K562 (cell line): ENCODE measurements around the gene MAD1L1. TPM values are rescaled to one million over a fixed set of nuclear protein-coding genes. Genes with fewer than 3 reads are reported as not detected.
A peak's percentile ranks its signal among the peaks of the same experiment; 100 is the strongest.

ENCODE experiments used
- E2F8 ChIP-seq: fragments of 450-650 bp; IDR thresholded peaks from 2 replicates; pipeline ENCODE4 v1.7.1; 2018; ENCODE audit warnings: mild to moderate bottlenecking, low read depth; ENCODE audit not compliant: partially characterized antibody
- GTF3C2 ChIP-seq: IDR thresholded peaks from 3 replicates; pipeline ENCODE4 v1.6.1; 2011; ENCODE audit warnings: borderline replicate concordance, mild to moderate bottlenecking, moderate library complexity; ENCODE audit not compliant: insufficient read length; ENCODE audit errors: extremely low read depth
- HDAC2 ChIP-seq: fragments of 450-650 bp; IDR thresholded peaks from 2 replicates; pipeline ENCODE4 v1.6.1; 2016; ENCODE audit warnings: mild to moderate bottlenecking
- PYGO2 ChIP-seq: fragments of 450-650 bp; IDR thresholded peaks from 2 replicates; pipeline ENCODE4 v1.6.1; 2016; ENCODE audit warnings: mild to moderate bottlenecking, missing genetic modification characterization, moderate library complexity, missing compliant biosample characterization
- RBBP5 ChIP-seq: fragments of 200-600 bp; sonication (generic); IDR thresholded peaks from 2 replicates; pipeline ENCODE4 v1.6.1; 2012; ENCODE audit warnings: borderline replicate concordance, mild to moderate bottlenecking, low read length, control low read depth, inconsistent platforms; ENCODE audit not compliant: insufficient read depth, poor library complexity, severe bottlenecking
- SIN3A ChIP-seq, 2 experiments: fragments of 150-350 bp in 1 of 2; IDR thresholded peaks; 2 replicates each; pipeline ENCODE4 v1.6.1; 2011 to 2016; ENCODE audit warnings: borderline replicate concordance in 2 of 2, low read depth in 2 of 2, low read length in 2 of 2, mild to moderate bottlenecking in 2 of 2, moderate library complexity in 2 of 2; ENCODE audit not compliant: control insufficient read depth in 1 of 2
- SMAD3 ChIP-seq: fragments of 450-650 bp; formaldehyde crosslinking; conservative IDR thresholded peaks from 2 replicates; pipeline ENCODE4 v1.4.0; 2020; ENCODE audit warnings: mild to moderate bottlenecking
- TEAD4 ChIP-seq, 2 experiments: sonication (generic) in 1 of 2; formaldehyde crosslinking in 1 of 2; IDR thresholded peaks; 2 replicates each; pipeline versions ENCODE4 v1.6.1 to v1.8.0; 2012 to 2022; ENCODE audit warnings: borderline replicate concordance in 1 of 2, inconsistent platforms in 1 of 2, low read length in 1 of 2, mild to moderate bottlenecking in 1 of 2, missing genetic modification reagents in 1 of 2
- USF1 ChIP-seq: sonication (generic); formaldehyde crosslinking; IDR thresholded peaks from 2 replicates; pipeline ENCODE4 v1.9.0; 2022; ENCODE audit warnings: mild to moderate bottlenecking, missing genetic modification reagents
- ZBTB2 ChIP-seq: fragments of 450-650 bp; IDR thresholded peaks from 2 replicates; pipeline ENCODE4 v1.6.1; 2016; ENCODE audit warnings: antibody characterized with exemption
- ZBTB49 ChIP-seq: sonication (generic); formaldehyde crosslinking; IDR thresholded peaks from 2 replicates; pipeline ENCODE4 v1.8.0; 2022; ENCODE audit warnings: missing genetic modification reagents, mild to moderate bottlenecking, borderline replicate concordance
- ZFP1 ChIP-seq: fragments of 450-650 bp; formaldehyde crosslinking; IDR thresholded peaks from 2 replicates; pipeline ENCODE4 v1.4.0; 2020; ENCODE audit warnings: mild to moderate bottlenecking, mixed read lengths
- ZSCAN29 ChIP-seq: fragments of 450-650 bp; IDR thresholded peaks from 2 replicates; pipeline ENCODE4 v1.6.1; 2017
- polyA plus RNA-seq, 8 experiments: library from polyadenylated mRNA; depleted of rRNA in 4 of 8; stranded (reverse) in 5 of 8; unstranded in 3 of 8; fragments of >200 nt; fragmentation: Nextera tagmentation in 2 of 8; fragmentation: Illumina TruSeq in 1 of 8; extraction: Ambion mirVana in 2 of 8; extraction: Trizol in 1 of 8; gene quantifications; 2 replicates each; pipeline versions ENCODE4 v1.2.1 to v1.2.3, GENCODE V29; 2011 to 2014; ENCODE audit warnings: inconsistent platforms in 1 of 8, missing spikeins in 1 of 8
- total RNA-seq, 7 experiments: library from RNA; depleted of rRNA in 6 of 7; stranded (reverse); fragments of >200 nt in 6 of 7; fragmentation: Illumina TruSeq in 2 of 7; extraction: Trizol in 2 of 7; gene quantifications; 2 replicates each; pipeline versions ENCODE4 v1.2.1 to v1.2.3, GENCODE V29; 2011 to 2021; ENCODE audit warnings: low replicate concordance in 1 of 7

Gene MAD1L1
- total and polyA plus RNA-seq, 9 of the 15 experiments (the other 6 are each of a cell fraction or from before 2014, with no cell fraction given) = 1.7 to 89.7 (median 18.0) TPM

GRCh38 chr7:2242541-2243429 lies 10.0 kb upstream of the MAD1L1 start (continued):
- TF ChIP-seq TEAD4 (IDR thresholded peaks at IDR 0.05; ENCODE audit: low read length) = peak; percentile 15; the same call in 1 of the 2 replicates
- no peak for TF ChIP-seq TEAD4 (CRISPR knock-in tag; IDR thresholded peaks at IDR 0.05; ENCODE audit: borderline replicate concordance)
- TF ChIP-seq ZFP1 (CRISPR knock-in tag) = no peak
- no peak for TF ChIP-seq PYGO2 (tag)
- no peak for TF ChIP-seq SMAD3
- TF ChIP-seq E2F8 = no peak
- TF ChIP-seq HDAC2 = no peak
- no peak for TF ChIP-seq GTF3C2
- peak in 1 of 2 experiments; percentile 85; a peak in 3 of 4 replicates for TF ChIP-seq SIN3A (IDR thresholded peaks at IDR 0.05; ENCODE audit: borderline replicate concordance in 2 of 2, control insufficient read depth in 1 of 2, low read depth in 2 of 2, low read length in 2 of 2)
- no peak for TF ChIP-seq ZBTB49 (CRISPR knock-in tag)
- TF ChIP-seq USF1 (CRISPR knock-in tag) = 0 out of 2 replicates have a peak, but pooled peaks have one; percentile 6
- TF ChIP-seq ZSCAN29 = no peak
- peak; percentile 26; the same call in 1 of the 2 replicates for TF ChIP-seq ZBTB2
- TF ChIP-seq RBBP5 = peak; percentile 3
